ENCODE results near the gene USP34.
"Not testable (repeated sequence)": the region's sequence is repeated elsewhere in the genome, so short reads cannot be mapped to it uniquely, and the experiment has no call there.

USP34 gene

GRCh38 chr2:61470122-61470951, 550 bp downstream of the USP34 start:
- DNase-seq (ENCODE audit: low spot score): peak; percentile 92
- TF ChIP-seq, protein P1, sequence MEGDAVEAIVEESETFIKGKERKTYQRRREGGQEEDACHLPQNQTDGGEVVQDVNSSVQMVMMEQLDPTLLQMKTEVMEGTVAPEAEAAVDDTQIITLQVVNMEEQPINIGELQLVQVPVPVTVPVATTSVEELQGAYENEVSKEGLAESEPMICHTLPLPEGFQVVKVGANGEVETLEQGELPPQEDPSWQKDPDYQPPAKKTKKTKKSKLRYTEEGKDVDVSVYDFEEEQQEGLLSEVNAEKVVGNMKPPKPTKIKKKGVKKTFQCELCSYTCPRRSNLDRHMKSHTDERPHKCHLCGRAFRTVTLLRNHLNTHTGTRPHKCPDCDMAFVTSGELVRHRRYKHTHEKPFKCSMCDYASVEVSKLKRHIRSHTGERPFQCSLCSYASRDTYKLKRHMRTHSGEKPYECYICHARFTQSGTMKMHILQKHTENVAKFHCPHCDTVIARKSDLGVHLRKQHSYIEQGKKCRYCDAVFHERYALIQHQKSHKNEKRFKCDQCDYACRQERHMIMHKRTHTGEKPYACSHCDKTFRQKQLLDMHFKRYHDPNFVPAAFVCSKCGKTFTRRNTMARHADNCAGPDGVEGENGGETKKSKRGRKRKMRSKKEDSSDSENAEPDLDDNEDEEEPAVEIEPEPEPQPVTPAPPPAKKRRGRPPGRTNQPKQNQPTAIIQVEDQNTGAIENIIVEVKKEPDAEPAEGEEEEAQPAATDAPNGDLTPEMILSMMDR (IDR thresholded peaks at IDR 0.05; ENCODE audit: extremely low read depth, missing control alignments): no peak

GRCh38 chr2:61469424-61470121, 1.3 kb downstream of the USP34 start:
- TF ChIP-seq, protein P1 (IDR thresholded peaks at IDR 0.05; ENCODE audit: extremely low read depth, missing control alignments): no peak
- DNase-seq (ENCODE audit: low spot score): no peak

- DNase-seq (ENCODE audit: low spot score): not testable (repeated sequence)
Measured at GRCh38 chr2:61468231-61468630, 2.7 kb downstream of the USP34 start.

DNA sequence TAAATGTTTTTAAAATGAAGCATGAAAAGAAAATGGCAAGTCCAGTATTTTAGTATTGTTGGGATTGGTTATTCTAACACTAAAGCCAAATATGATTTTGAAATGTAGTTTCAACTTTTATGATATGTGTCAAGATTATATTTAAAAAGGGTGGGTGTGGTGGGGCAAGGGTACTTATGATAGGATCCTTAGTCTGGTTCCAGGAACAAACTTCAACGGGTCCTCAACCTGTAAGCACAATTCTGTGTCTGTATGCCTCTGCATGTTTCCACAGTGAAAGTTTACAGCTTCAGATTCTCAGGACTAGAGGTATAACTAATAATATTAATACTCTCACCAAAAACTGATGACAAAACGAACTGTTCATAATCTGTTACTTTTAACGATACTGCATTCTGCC, 5.8 kb downstream of the USP34 start:
- TF ChIP-seq, protein P1 (IDR thresholded peaks at IDR 0.05; ENCODE audit: extremely low read depth, missing control alignments): no peak

DNA sequence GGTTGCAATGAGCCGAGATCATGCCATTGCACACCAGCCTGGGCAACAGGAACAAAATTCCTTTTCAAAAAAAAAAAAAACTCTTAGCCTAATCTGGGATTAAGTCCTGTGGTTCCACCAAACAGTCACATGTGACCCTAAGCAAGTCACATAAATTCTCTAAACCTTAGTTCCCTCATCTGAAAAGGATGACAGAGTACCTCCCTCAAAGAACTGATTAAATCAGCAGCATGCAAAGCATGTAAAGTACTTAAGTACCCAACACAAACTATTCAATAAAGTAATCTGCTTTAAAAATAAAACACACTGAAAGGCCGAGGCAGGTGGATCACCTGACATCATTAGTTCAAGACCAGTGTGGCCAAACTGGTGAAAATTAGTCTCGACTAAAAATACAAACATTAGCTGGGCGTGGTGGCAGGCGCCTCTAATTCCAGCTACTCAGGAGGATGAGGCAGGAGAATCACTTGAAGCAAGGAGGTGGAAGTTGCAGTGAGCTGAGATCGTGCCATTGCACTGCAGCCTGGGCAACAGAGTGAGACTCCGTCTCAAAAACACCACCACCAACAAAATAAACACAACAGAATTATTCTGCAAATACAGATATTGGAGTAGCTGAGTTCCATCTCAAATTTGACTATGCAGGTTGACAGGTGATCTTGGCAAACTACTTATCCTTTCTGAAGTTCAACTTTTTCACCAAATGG, 7.0 kb downstream of the USP34 start:
- TF ChIP-seq, protein P1 (IDR thresholded peaks at IDR 0.05; ENCODE audit: extremely low read depth, missing control alignments): no peak

More for the DNA sequence above, 5.8 kb downstream of the USP34 start:
- no peak for DNase-seq (ENCODE audit: low spot score)

DNA sequence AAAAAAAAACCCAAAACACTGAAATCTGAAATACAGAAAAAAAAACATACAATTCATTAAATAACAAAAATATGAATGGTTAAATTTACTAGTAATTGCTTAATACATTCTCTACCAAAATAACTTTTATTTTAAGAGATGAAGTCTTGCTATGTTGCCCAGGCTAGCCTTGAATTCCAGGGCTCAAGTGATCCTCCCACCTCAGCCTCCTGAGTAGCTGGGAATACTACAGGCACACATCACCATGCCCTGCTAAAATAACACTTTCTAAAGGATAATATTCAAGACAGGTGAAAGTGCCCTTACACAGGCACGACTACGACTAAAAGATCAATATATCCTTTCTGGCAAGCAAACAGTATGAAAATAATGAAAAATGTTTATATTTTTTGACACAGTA, 9.5 kb downstream of the USP34 start:
- no peak for DNase-seq (ENCODE audit: low spot score)
- TF ChIP-seq, protein P1 (IDR thresholded peaks at IDR 0.05; ENCODE audit: extremely low read depth, missing control alignments): no peak

More for the DNA sequence above, 7.0 kb downstream of the USP34 start:
- DNase-seq (ENCODE audit: low spot score): no peak

DNA sequence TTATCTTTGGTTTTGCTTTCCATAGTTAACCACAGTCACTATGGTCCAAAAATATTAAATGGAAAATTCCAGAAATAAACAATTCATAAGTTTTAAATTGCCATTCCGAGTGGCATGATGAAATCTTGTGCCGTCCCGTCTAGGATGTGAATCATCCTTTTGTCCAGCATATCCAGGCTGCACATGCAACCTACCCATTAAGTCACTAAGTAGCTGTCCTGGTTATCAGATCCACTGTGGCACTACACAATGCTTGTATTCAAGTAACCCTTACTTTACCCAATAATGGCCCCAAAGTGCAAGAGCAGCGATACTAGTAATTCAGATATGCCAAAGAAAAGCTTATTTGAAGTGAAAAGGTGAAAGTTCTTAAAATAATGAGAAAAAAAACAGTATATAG, 10.7 kb downstream of the USP34 start:
- no peak for DNase-seq (ENCODE audit: low spot score)

More for the DNA sequence above, 10.7 kb downstream of the USP34 start:
- TF ChIP-seq, protein P1 (IDR thresholded peaks at IDR 0.05; ENCODE audit: extremely low read depth, missing control alignments): no peak

Measured in GM20000 (cell line).